A673 (cell line): ENCODE measurements around the gene TTLL11. TPM values are rescaled to one million over a fixed set of nuclear protein-coding genes. Genes with fewer than 3 reads are reported as not detected.

Source experiments
- BruUV-seq: library from RNA; stranded (reverse); fragments of 400-500 nt; replicated peaks from 2 replicates; lab custom pipeline; 2021; lab: Mats Ljungman, UMichigan
- CTCF ChIA-PET: fragments of 300-600 bp; sonication (Branson Sonifier 250); formaldehyde crosslinking; loops from one replicate; lab custom pipeline; 2022; ENCODE audit warnings: antibody characterized with exemption; lab: Charles Lee
- POLR2A ChIA-PET: fragments of 300-600 bp; sonication (Branson Sonifier 250); formaldehyde crosslinking; loops from one replicate; lab custom pipeline; 2022; ENCODE audit warnings: antibody characterized with exemption; ENCODE audit not compliant: low non-redundant PET; lab: Charles Lee
- DNase-seq: peaks from one replicate; pipeline ENCODE4 v3.0.0-alpha.2; 2015; ENCODE audit warnings: low spot score
- H3K27ac ChIP-seq: fragments of 200-600 bp; sonication (generic); 2 replicates; pipeline ENCODE4 v1.5.1; 2016; ENCODE audit warnings: mixed run types, low read depth, mild to moderate bottlenecking, mixed read lengths, antibody characterized with exemption, low read length; ENCODE audit not compliant: poor library complexity, severe bottlenecking
- H3K27me3 ChIP-seq: fragments of 200-600 bp; sonication (generic); replicated peaks from 2 replicates; pipeline ENCODE4 v1.6.1; 2017; ENCODE audit warnings: mixed run types, low read depth, mild to moderate bottlenecking, mixed read lengths, antibody characterized with exemption, low read length; ENCODE audit not compliant: insufficient read depth, poor library complexity
- H3K36me3 ChIP-seq: fragments of 200-600 bp; sonication (generic); 2 replicates; pipeline ENCODE4 v1.6.1; 2016; ENCODE audit warnings: mixed run types, mild to moderate bottlenecking, mixed read lengths, antibody characterized with exemption, low read length; ENCODE audit not compliant: insufficient read depth, poor library complexity, severe bottlenecking
- H3K4me1 ChIP-seq: fragments of 200-600 bp; sonication (generic); 2 replicates; pipeline ENCODE4 v1.6.1; 2017; ENCODE audit warnings: mixed run types, mild to moderate bottlenecking, mixed read lengths, antibody characterized with exemption, low read length; ENCODE audit not compliant: insufficient read depth, poor library complexity, severe bottlenecking
- H3K4me3 ChIP-seq: fragments of 200-600 bp; sonication (generic); 2 replicates; pipeline ENCODE4 v1.5.1; 2016; ENCODE audit warnings: low read depth, mixed run types, mild to moderate bottlenecking, mixed read lengths, low read length; ENCODE audit not compliant: poor library complexity, severe bottlenecking
- H3K9me3 ChIP-seq: fragments of 200-600 bp; sonication (generic); 2 replicates; pipeline ENCODE4 v1.6.1; 2016; ENCODE audit warnings: mixed run types, low read depth, mild to moderate bottlenecking, mixed read lengths, antibody characterized with exemption, low read length; ENCODE audit not compliant: poor library complexity, severe bottlenecking
- CTCF ChIP-seq: fragments of 300-800, 200-600 bp; sonication (generic); conservative IDR thresholded peaks from 2 replicates; pipeline ENCODE4 v1.5.1; 2017; ENCODE audit warnings: low read depth, mild to moderate bottlenecking, antibody characterized with exemption, low read length, moderate library complexity, mixed read lengths
- EZH2 ChIP-seq: fragments of 200-600 bp; sonication (generic); IDR thresholded peaks from 2 replicates; pipeline ENCODE4 v1.6.1; 2017; ENCODE audit warnings: borderline replicate concordance, low read depth, mild to moderate bottlenecking, mixed read lengths, antibody characterized with exemption, low read length; ENCODE audit not compliant: poor library complexity, severe bottlenecking
- intact Hi-C: fragments of 100-400 bp; cut with micrococcal nuclease; formaldehyde crosslinking; loops from one replicate; pipeline ENCODE4 v1.10.0; 2022; ENCODE audit not compliant: unreplicated experiment
- total RNA-seq: library from RNA; stranded (reverse); gene quantifications from 2 replicates; pipeline ENCODE4 v1.2.3, GENCODE V29; 2021

The TTLL11 gene
- total RNA-seq, 1 experiment from 2014 or later: 3.0 TPM

GRCh38 chr9:122053064-122053463 lies 40.0 kb downstream of the TTLL11 start:
- no TSS peak for BruUV-seq
- POLR2A ChIA-PET: no interaction called here
- TF ChIP-seq CTCF (no peak), EZH2 (no peak)
- CTCF ChIA-PET: no interaction called here
- intact Hi-C loops: no loop called here
- Histone ChIP-seq H3K9me3 (no peaks in the 10 kb centered on the region), H3K4me1 (peaks cover 12% of the 10 kb centered on the region), H3K27me3 (no peaks in the 10 kb centered on the region), H3K27ac (no peak overlapping the region), H3K4me3 (no peak overlapping the region), H3K36me3 (no peaks in the 10 kb centered on the region)
- no peak for DNase-seq

- TF ChIP-seq CTCF: no peak
- no peak for TF ChIP-seq EZH2
- no TSS peak for BruUV-seq
- H3K27me3 ChIP-seq: no peaks in the 10 kb centered on the region
- DNase-seq: no peak
- H3K4me3 ChIP-seq: no peak overlapping the region
- H3K4me1 ChIP-seq: peaks cover 12% of the 10 kb centered on the region
- ChIA-PET POLR2A (no interaction called here), CTCF (no interaction called here)
- intact Hi-C loops: no loop called here
- H3K27ac ChIP-seq: no peak overlapping the region
- no peaks in the 10 kb centered on the region for H3K36me3 ChIP-seq
- no peaks in the 10 kb centered on the region for H3K9me3 ChIP-seq
Measured at GRCh38 chr9:122051351-122052321, 41.5 kb downstream of the TTLL11 start.

GRCh38 chr9:122050167-122050566 lies 42.9 kb downstream of the TTLL11 start:
- peaks cover 12% of the 10 kb centered on the region for H3K4me1 ChIP-seq
- TF ChIP-seq CTCF (no peak), EZH2 (no peak)
- CTCF ChIA-PET: no interaction called here
- intact Hi-C loops: no loop called here
- no peaks in the 10 kb centered on the region for H3K9me3 ChIP-seq
- H3K36me3 ChIP-seq: no peaks in the 10 kb centered on the region
- no peak overlapping the region for H3K4me3 ChIP-seq
- POLR2A ChIA-PET: no interaction called here
- DNase-seq: no peak
- no peaks in the 10 kb centered on the region for H3K27me3 ChIP-seq
- BruUV-seq: no TSS peak
- no peak overlapping the region for H3K27ac ChIP-seq
